Eye (tissue), 1 donor: ENCODE measurements around the gene ZNF277.

Source experiments
- DNase-seq: peaks from one replicate; pipeline ENCODE4 v3.0.0-alpha.2; 2015

ZNF277 gene

DNA sequence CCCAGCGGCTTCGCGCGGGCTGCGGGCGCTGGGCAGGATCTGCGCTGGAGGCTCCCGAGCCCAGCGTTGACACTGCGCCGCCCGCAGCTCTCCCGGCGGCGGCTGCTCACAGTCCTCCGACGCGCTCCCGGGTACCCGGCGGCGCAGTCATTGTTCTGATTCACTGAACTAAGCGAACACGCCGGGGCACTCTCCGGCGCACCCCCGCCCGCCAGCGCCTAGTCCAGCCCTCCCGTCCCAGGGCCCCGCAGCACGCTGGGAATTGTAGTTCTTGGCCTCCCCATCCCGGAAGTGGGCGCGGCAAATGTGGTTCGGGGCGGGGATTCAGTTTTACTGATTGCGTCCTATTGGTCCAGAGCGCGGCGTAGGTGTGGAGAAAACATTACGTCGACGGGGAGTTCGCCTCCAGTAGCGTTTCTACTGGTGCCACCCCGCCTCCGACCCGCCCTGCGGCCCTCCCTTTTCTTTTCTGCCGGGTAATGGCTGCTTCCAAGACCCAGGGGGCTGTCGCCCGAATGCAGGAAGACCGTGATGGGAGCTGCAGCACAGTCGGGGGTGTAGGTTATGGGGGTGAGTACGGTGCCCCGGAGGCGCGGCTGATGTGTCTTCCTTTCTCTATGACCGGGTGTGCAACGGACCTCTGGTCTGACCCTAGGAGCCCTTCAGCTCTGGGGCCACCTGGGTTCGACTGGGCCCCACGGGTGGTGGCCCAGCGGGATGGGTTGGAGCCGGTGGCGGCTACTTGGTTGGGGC is at the start of gene ZNF277, which contains the start of gene DOCK4:
Gene ZNF277, plus strand, starts transcription at position 458 of the 753 bp plus-strand sequence. Its CDS starts 22 bp downstream, at position 480.
Gene DOCK4, minus strand, starts transcription at position 162 of the 753 bp plus-strand sequence. CDS start 261 bp downstream, outside the sequence.
- DNase-seq = peak; percentile 100

DNA sequence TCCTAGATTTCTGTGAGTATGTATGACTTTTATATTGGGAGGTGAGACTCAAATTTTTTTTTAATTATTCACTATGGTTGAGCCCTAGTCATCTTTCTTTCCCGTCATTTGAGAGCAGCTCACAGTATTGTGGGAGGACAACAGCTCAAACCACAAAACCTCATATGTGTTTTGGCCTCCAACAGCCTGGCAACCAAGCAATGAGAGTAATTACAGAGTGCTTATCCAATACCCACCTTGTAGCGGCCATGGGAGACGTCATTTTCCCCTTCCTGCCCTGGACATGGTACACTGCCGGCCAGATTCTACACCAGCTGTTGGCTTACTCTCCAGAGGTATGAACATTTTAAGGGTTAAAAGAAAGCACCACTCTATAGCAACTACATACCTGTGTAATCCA is 49.4 kb upstream of the ZNF277 start:
- no peak for DNase-seq

DNA sequence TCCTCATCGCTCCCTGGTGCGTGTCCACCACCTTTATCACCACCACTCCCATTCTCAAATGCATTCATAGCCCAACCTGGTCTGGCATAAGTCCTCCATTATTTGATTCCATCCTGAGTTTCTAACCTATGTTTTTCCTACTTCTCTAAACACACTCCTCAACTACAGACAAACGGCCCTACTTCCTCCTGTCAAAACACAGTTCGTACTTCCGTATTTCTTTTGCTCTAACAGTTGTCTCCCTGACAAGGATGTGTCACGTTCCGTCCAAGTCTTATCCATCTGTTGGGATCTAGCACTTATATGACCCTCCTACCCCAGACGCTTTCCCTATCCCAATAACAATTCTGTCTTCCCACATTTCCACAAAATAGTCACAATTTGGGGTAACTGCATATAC is 47.1 kb upstream of the ZNF277 start:
- no peak for DNase-seq

GRCh38 chr7:112160130-112160770 is 46.2 kb upstream of the ZNF277 start:
- peak; percentile 24 for DNase-seq

DNA sequence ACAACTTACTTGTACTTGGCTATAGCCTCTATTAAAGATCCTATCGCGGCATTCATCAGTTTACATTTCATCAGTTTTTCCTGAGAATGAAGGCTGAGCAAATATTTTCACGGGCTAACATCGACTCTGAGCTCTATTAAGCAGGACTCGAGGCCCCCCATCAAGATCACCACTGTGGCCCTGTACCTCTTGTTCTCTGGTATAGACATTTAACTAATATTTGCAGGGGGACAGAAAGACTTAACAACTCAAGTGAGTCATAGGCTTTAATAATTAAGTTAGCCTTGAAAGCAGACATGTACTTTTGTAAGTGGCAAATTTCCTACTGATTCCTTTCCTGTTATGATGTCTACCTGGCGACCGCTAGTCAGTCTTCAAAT is 45.7 kb upstream of the ZNF277 start:
- peak; percentile 28 for DNase-seq

DNA sequence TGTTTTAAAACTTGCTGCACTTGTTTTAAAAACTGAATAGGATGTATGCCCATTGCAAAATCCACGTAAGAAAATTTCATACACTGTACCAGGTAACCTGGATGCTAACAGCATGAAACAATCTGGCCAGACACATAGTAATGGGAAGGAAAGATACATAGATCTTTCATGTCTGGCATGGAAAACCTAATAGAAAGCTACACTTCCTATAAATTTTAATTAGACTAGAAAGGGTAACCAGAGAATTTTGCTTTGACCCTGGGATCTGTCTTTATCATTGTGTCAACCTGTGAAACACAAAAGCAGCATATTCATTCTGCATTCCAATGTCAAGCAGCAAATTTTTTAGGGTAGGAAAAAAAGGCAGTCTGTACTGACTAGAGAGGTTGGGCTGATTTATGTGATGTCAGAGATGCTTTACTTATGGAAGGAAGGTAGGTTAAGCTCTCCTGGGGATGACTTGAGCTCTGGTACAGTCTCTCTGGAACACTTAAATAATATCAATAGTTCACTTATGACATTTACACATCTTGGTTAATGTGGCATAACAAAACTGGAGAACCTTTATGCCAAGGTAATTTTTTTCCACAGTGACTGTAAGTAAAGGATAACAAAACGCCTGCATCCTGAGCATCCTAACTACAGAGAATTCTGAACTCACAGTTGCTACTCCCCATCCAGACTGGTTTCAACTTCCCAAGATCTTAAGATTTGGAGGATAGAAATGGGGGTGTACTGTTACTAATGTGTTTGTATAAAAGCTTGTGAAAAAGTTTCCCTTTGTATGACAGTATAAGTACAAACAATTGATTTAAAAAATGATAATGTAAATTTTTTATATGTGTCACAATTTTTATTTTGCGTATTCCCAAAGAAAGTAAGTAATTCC is 45.0 kb upstream of the ZNF277 start:
- DNase-seq = peak; percentile 44

DNA sequence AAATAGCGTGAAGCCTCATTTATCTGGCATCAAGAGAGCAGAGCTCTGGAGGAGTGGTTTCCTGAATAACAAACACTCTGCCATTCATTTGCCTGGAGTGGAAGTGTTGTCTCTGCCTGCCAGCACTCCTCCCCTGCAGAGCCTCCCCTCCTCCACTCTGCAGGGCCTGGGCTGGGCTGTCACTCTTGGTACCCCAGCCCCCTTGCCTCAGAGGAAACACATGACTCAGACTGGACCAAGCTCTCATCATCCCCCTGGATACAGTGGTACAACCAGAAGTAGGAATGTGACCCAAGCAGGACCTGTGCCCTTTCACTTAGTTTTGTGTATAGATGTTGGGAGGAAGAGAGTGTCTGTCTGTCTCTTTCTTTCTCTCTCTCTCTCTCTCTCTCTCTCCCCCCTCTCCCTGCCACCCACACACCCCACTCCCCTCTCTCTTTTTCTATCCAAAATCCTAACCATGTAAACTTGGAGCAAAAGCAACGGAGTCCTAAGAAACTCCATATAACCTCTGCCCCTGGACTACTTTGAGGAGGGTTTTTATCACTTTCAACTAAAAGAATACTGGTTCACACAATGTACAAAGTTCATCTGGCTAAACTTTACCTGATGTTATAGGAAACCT is 44.2 kb upstream of the ZNF277 start:
- DNase-seq = peak; percentile 79

GRCh38 chr7:112162784-112163506 is 43.5 kb upstream of the ZNF277 start:
- DNase-seq = no peak

- no peak for DNase-seq
Observed at GRCh38 chr7:112167147-112167546, 39.3 kb upstream of the ZNF277 start.

DNA sequence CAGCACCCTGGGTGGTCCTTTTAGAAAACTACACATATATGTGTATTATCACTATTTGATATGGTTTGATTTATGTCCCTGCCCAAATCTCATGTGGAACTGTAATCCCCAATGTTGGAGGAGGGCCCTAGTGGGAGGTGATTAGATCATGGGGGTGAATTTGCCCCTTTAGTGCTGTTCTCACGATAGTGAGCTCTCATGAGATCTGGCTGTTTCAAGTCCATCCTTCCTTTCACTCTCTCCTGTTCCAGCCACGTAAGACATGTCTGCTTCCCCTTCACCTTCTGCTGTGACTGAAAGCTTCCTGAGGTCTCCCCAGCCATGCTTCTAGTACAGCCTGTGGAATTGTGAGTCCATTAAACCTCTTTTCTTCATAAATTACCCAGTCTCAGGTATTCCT is 37.6 kb upstream of the ZNF277 start:
- DNase-seq = no peak

DNA sequence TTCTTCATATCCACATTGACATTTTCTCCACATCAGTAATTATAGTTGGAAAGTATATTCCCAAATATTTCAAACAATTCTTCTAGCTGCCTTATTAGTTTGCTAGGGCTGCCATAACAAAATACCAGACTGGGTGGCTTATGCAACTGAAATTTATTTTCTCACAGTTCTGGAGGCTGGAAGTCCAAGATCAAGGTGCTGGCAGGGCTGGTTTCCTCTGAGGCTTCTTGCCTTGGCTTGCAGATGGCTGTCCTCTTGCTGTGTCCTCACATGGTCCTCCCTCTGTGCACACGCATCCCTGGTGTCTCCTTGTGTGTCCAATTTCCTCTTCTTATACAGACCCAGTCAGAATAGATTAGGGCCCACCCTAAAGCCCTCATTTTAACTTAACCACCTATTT is 34.8 kb upstream of the ZNF277 start:
- DNase-seq = no peak

- DNase-seq = peak; percentile 53
Observed at GRCh38 chr7:112172870-112173567, 33.5 kb upstream of the ZNF277 start.

- DNase-seq = no peak
Observed at GRCh38 chr7:112173568-112173905, 33.0 kb upstream of the ZNF277 start.

DNA sequence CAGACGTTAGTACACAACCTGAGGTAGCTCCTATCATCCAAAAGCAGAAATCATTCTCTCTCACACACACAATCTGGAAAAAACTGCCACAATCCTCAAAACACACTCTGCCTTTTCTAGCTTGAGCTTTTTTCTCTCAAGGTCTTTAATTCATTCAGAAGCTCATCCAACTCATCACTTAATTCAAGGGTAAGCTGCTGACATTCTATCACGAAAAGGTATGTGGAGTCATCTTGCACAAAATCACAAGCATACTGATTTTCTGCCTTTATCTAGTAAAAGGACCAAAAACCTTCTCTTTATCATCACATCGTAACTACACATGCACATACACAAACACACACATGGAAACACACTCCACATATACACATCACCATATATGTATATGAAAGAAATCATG is 32.3 kb upstream of the ZNF277 start:
- DNase-seq = no peak

DNA sequence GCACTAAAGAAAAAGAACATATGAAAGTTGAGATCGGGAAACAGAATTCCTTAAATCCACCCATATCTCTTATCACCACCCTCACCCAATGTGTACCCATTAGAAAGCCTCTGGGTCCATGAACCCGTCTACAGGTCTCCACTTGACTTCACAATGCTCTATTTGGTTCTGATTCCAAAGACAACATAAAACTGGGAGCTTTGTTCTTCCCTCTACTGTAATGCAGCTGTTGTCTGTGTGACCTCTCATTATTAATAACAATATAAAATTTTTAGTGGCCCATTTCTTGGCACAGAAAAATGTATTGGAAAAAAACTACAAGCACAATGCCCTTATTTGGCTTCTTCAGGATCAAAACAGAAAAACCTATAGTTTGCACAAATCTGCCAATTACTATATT is 30.3 kb upstream of the ZNF277 start:
- DNase-seq = no peak

- no peak for DNase-seq
Observed at GRCh38 chr7:112176693-112177415, 29.6 kb upstream of the ZNF277 start.

- DNase-seq = no peak
Observed at GRCh38 chr7:112180223-112180622, 26.3 kb upstream of the ZNF277 start.

- peak; percentile 31 for DNase-seq
Observed at GRCh38 chr7:112182749-112183148, 23.7 kb upstream of the ZNF277 start.

- no peak for DNase-seq
Observed at GRCh38 chr7:112183266-112183665, 23.2 kb upstream of the ZNF277 start.

GRCh38 chr7:112184455-112184854 is 22.0 kb upstream of the ZNF277 start:
- no peak for DNase-seq
